NK-92 (cell line): ENCODE measurements around the gene SLC25A21.

Experiments used
- DNase-seq: peaks from one replicate; lab custom pipeline; 2025; ENCODE audit not compliant: unreplicated experiment; lab: John Stamatoyannopoulos, UW

Gene SLC25A21

DNA sequence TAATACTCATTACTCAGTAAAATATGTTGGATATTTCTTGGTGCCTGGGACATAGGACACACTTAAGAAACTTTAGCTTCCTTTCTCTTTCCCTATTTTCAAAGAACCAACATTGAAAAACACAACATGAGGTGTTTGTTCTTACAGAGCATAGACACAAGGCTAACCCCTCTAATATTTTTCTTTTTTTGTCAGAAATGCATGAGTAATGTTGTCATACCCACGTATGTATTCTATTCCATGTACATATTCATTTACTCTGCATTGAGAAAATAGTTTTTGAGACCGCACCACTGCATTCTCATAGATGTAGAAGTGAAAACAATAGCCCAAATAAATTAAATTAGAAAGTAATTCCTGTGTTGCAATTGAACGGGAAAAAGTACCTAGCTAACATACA is 497.7 kb downstream of the SLC25A21 start:
- DNase-seq = no peak

- DNase-seq = no peak
Measured at GRCh38 chr14:36672095-36672494, 500.3 kb downstream of the SLC25A21 start.

GRCh38 chr14:36671149-36671548 is 501.3 kb downstream of the SLC25A21 start:
- DNase-seq = no peak

DNA sequence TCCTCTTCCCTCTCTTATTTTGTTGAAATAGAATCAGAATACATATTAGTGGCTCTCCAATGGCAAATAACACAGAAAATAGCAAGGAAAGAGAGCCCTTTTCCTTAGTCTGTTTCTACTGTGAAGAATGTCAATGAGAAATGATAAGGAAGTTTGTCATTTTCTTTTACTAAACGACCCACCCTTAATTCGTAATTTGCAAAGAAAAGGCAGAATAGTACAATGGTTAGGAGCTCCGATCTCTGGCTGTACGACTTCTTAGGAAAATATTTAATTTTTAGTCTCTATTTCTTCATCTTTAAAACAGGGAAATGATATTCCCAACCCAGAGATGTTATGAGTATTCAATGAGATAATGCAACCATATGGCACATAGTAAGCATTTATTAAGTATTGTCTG is 504.7 kb downstream of the SLC25A21 start:
- no peak for DNase-seq

- no peak for DNase-seq
Measured at GRCh38 chr14:36666416-36667206, 505.8 kb downstream of the SLC25A21 start.

GRCh38 chr14:36665887-36666415 is 506.5 kb downstream of the SLC25A21 start:
- no peak for DNase-seq

DNA sequence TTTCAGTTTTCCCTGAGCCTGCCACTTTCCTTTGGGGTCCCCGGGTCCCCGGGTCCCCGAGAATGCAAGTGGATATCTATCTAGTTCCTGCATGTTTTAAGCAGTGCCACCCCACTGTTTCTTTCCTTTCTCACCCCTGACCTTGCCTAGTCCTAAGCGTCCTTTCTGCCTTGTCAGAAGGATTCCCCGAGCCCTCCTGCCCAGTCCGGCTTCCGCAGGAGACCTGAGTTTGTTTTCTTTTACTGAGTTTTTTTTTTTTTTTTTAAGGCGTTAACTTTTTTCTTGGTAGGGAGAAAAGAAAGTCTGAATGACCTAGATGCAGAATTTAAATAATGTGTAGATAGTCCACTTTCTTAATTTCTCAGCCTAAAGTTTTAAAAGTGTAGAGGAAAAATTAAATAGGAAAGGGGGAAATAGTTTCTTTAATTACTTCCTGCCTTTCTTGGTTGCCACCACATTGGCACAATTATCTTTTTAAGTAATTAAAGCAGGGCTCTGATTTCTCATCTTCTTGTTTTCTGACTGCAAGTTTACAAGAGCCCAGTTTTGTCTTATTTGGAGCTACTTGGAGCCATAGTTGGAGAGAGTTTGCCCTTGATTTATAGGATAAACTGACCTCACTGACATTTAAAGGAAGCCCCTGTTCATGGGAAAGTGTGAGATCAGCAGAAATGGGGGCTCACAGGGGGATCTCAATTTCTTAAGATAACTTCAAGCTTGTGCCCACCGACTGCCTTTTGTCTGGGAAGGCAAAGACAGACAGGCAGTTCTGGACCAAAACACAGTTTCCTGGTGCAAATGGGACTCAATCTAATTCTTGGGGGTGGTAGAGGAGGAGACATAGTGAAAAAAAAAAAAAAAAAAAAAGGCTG is 507.8 kb downstream of the SLC25A21 start:
- no peak for DNase-seq

DNA sequence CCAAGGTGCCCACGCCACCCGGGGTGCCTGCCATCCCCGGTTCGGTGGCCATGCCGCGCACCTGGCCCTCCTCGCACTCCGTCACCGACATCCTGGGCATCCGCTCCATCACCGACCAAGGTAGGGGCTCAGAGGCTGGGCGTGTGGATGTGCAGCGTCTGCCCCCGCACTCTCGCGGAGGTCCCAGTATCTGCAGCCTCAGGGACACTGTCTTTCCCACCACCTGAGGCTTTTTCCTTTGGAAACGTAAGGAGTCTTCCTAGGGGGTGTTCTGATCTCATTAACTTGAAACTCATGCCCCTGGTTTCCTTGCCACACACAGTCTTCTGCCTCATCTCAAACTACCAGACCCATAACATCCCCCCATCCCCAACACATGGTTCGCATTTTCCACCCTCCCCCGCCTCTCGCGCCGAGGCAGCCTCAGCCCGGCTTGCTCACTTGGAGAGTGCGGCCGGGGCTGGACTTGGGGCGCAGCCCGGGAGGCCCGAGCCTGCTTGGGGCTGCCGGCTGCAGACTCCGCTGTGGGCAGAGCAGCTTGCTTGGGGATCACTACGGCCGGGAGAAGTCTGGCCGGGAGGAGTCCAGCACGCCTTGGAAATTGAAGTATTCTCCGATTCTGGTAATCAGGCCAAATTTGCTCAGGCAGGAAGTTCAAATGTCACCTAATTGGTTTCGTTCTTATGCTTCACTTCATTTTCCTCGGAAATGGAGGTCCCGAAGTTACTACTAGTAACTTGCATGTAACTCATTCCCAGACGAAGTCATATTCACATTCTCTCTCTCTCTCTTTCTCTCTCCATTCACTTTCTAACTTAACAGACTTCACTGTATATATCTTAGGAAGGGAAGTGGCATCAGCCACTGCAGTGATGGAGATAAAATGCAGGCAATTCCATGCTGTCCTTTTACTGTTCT is 508.7 kb downstream of the SLC25A21 start:
- no peak for DNase-seq

GRCh38 chr14:36662543-36663403 is 509.6 kb downstream of the SLC25A21 start:
- no peak for DNase-seq

- DNase-seq = no peak
Measured at GRCh38 chr14:36662258-36662542, 510.2 kb downstream of the SLC25A21 start.

DNA sequence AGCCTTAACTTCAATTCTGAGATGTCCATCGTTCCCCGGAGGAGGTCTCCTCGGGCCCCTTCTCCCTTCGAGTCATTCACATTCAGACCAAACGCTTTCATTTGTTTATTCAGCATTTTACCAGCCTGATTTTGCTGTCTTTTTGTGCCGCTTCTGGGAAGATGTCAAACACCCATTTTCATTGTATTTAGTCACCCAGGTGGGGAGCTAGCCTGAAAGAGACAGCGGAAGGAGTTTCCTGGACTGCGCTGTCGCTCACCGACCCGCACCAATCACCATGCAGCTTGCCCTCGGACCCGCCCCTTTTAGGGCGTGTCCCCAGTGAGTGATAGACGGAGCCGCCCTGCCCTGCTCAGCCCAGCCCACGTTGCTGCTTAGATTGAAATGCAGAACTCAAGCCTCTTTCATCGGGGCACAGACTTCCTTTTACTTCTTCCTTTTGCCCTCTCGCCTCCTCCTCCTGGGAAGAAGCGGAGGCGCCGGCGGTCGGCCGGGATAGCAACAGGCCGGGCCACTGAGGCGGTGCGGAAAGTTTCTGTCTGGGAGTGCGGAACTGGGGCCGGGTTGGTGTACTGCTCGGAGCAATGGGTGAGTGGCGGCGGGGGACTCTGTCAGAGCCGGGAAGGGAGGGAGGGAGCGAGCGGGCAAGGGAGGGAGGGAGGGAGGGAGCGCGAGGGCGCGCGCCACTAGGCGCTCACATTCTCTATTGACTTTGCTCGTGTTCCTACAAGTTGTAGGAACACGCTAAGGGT is 510.7 kb downstream of the SLC25A21 start, which contains the start of gene PAX9:
TSS of gene PAX9 (plus strand) at position 355 of the 752 bp plus-strand sequence. CDS start at position 585, 230 bp downstream.
- DNase-seq = no peak

DNA sequence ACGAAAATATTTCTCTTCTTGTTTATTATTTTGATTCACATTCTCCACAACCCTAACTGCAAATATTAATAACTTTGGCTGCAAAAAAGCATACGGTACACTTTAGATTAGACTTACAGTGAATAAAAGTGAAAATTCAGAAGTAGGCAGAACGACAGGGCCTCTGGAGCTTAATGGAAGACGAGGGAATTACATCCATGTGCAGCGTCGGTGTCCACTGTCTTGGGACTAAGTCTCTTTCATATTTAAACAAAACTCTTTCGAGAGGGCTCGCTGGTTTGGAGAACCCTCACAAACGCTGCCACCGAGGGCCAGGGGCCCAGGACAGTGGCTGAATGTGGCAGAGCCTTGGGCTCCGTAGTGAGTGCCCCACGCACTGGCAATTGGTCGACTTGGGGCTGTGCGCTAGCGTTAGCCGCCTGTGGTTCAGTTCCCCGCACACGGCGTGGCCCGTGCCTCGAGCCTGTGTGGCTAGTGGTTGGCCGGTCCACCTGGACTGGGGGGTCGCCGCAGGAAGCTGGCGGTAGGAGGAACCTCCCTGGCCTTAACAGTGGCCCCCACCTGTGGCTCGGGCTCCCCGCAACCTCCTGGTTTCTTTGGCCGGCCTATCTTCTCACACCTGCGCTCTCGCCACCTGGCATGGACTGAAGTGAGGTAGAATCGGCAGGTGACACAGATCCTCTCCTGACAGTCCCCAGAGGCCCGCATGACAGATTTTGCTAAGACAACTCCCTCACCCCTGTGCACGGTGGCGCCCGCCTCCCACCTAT is 511.5 kb downstream of the SLC25A21 start:
- no peak for DNase-seq

GRCh38 chr14:36659822-36660735 is 512.3 kb downstream of the SLC25A21 start:
- no peak for DNase-seq

- DNase-seq = no peak
Measured at GRCh38 chr14:36659010-36659821, 513.2 kb downstream of the SLC25A21 start.

DNA sequence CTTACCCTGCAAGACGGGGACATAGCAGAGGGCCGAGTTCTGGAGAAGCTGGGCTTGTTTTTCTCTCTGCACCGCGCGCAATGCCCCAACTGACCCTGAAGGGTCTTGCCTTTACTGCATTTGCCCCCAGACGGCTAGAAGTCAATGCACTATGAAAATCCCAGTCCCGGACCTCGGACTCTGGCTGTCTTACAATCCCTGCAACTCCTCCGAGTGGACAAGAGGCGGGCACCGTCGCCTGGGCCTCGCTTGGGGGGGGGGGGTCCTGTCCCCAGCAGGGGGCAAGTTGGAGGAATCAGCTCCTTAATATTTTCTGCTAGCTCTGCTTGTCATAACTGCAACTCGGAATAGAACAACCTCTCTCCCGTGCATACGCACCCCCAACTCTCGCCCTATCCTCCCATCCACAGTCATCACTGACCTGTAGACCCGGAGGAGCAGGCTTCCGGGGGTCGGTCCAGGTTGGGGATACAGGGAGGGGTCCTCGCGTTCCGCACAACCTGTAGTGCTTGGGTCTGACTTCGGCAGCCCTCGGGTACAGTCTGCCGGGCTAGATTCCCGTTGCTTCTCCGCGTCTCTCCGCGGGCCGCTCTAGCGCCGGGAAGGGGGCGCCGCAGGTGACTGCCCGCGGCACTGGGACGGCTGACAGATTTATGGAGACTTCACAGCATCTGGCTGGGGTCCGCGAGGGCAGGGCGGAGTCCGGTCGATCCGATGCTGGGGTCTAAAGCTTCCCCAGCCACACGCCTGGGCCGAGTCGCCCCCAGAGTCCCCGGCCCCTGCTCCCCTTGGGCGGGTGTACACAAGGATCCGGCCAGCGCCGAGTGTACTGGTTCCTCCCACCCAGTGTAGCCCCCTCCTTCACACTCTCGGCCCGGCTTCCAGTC is 514.0 kb downstream of the SLC25A21 start:
- no peak for DNase-seq
